Loucy (cell line): Measurements from ENCODE around the gene PHLDA1.

Experiments used
- EZH2phosphoT487 ChIP-seq: fragments of 200-600 bp; IDR thresholded peaks from 2 replicates; pipeline ENCODE4 v1.6.1; 2018; ENCODE audit warnings: antibody characterized with exemption, mild to moderate bottlenecking, moderate library complexity, borderline replicate concordance
- TF ChIP-seq, protein P1 (sequence below): fragments of 200-600 bp; sonication (generic); conservative IDR thresholded peaks from 2 replicates; pipeline ENCODE4 v1.5.1; 2014; ENCODE audit warnings: mild to moderate bottlenecking, antibody characterized with exemption, low read length

DNA sequence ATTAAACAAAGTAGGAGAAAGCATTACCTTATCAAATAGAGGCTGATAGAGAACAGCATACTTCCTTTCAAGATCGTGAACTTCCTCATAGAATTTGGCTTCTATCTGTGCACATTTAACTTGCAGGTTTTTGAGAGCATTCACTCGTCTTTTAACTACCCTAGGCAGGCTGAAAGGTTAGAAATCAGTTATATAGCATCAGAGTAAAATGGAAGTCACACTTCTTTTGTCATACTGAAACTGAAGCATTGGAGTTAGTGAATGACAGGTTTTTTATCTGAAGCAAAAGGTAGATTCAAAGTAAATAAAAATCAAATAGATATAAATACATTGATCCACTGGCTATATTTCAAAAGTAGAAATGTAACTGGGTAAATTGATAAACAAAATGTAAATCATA lies 28.5 kb upstream of the PHLDA1 start:
- TF ChIP-seq, protein P1, sequence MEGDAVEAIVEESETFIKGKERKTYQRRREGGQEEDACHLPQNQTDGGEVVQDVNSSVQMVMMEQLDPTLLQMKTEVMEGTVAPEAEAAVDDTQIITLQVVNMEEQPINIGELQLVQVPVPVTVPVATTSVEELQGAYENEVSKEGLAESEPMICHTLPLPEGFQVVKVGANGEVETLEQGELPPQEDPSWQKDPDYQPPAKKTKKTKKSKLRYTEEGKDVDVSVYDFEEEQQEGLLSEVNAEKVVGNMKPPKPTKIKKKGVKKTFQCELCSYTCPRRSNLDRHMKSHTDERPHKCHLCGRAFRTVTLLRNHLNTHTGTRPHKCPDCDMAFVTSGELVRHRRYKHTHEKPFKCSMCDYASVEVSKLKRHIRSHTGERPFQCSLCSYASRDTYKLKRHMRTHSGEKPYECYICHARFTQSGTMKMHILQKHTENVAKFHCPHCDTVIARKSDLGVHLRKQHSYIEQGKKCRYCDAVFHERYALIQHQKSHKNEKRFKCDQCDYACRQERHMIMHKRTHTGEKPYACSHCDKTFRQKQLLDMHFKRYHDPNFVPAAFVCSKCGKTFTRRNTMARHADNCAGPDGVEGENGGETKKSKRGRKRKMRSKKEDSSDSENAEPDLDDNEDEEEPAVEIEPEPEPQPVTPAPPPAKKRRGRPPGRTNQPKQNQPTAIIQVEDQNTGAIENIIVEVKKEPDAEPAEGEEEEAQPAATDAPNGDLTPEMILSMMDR: no peak
- TF ChIP-seq EZH2phosphoT487: no peak
